Measurements from ENCODE around the gene TUSC2. TPM values are rescaled to one million over a fixed set of nuclear protein-coding genes. Genes with fewer than 3 reads are reported as not detected.

TUSC2 gene
- total and polyA plus RNA-seq, 10 of the 15 experiments (the other 5 are each of a cell fraction or from before 2014, with no cell fraction given), result 4.0 to 73.8 (median 34.3) TPM

- TF ChIP-seq ETV6 (conservative IDR thresholded peaks at IDR 0.05 in 1 of 2, IDR thresholded peaks at IDR 0.05 in 1 of 2; ENCODE audit: borderline replicate concordance in 1 of 2, low read depth in 1 of 2) (no peak), EP300 (IDR thresholded peaks at IDR 0.05; ENCODE audit: borderline replicate concordance in 1 of 2, control insufficient read depth in 1 of 2, low read depth in 2 of 2, low read length in 2 of 2) (0 out of 4 replicates have a peak, but pooled peaks of 1 of the 2 experiments have one; percentile 33), IKZF1 (conservative IDR thresholded peaks at IDR 0.05) (peak; percentile 5; the same call in 1 of the 2 replicates), ASH2L (IDR thresholded peaks at IDR 0.05; ENCODE audit: borderline replicate concordance, low read depth) (no peak), E2F4 (IDR thresholded peaks at IDR 0.05; ENCODE audit: low read depth, low read length) (peak; percentile 88), POU2F2 (IDR thresholded peaks at IDR 0.05; ENCODE audit: borderline replicate concordance, low read depth, low read length) (0 out of 3 replicates have a peak, but pooled peaks have one; percentile 8), DPF2 (IDR thresholded peaks at IDR 0.05) (peak; percentile 56; the same call in 1 of the 2 replicates), CREM (IDR thresholded peaks at IDR 0.05; ENCODE audit: low read depth) (peak; percentile 74; the same call in 1 of the 2 replicates), POLR2AphosphoS5 (IDR thresholded peaks at IDR 0.05; ENCODE audit: low read length) (peak; percentile 80), CEBPB (IDR thresholded peaks at IDR 0.05; ENCODE audit: borderline replicate concordance in 1 of 2, low read depth in 2 of 2, low read length in 2 of 2) (no peak), NRF1 (conservative IDR thresholded peaks at IDR 0.05; ENCODE audit: low read depth, low read length) (peak; percentile 52), PAX5 (IDR thresholded peaks at IDR 0.05; ENCODE audit: borderline replicate concordance, low read depth, low read length) (0 out of 2 replicates have a peak, but pooled peaks have one; percentile 47)
These were observed 9.3 kb upstream of the TUSC2 start (continued) for GRCh38 chr3:50337175-50337861.
